ENCODE measurements around the gene BMPR1A.

BMPR1A gene

GRCh38 chr10:86718556-86718955, 37.9 kb upstream of the BMPR1A start:
- H3K14ac ChIP-seq (ENCODE audit: low read length) = no peak overlapping the region
- no CpG with 5 or more reads among the region's 8 CpGs for WGBS (ENCODE audit: extremely low coverage, insufficient coverage, insufficient read length)

GRCh38 chr10:86721232-86721631, 35.2 kb upstream of the BMPR1A start:
- Histone ChIP-seq H3K18ac (ENCODE audit: low read length) (no peak overlapping the region), H4K12ac (ENCODE audit: low read depth, low read length) (no peak overlapping the region), H3K23ac (ENCODE audit: low read length) (no peak overlapping the region), H3K36me3 (ENCODE audit: control insufficient read depth in 1 of 2, insufficient read depth in 2 of 2, low read length in 2 of 2) (no peaks in the 10 kb centered on the region), H3K4ac (ENCODE audit: low read depth, low read length) (no peak overlapping the region), H2AFZ (ENCODE audit: insufficient read depth, low read length, poor library complexity) (no peak overlapping the region), H3K4me1 (ENCODE audit: control insufficient read depth in 1 of 2, insufficient read depth in 2 of 2, low read length in 2 of 2) (no peaks in the 10 kb centered on the region), H2BK5ac (ENCODE audit: low read depth, low read length, poor library complexity) (no peak overlapping the region), H3K9me3 (ENCODE audit: insufficient read depth, low read depth, low read length) (peaks cover 2% of the 10 kb centered on the region), H2BK120ac (ENCODE audit: insufficient read depth, low read length, poor library complexity) (no peak overlapping the region), H4K8ac (ENCODE audit: low read depth, low read length) (no peak overlapping the region), H2BK12ac (ENCODE audit: low read length) (no peak overlapping the region), H3K9ac (ENCODE audit: low read length) (no peak overlapping the region), H3K79me2 (ENCODE audit: control insufficient read depth, insufficient read depth, low read length, poor library complexity) (no peaks in the 10 kb centered on the region), H3K27me3 (ENCODE audit: insufficient read depth, low read length) (no peaks in the 10 kb centered on the region), H3K4me3 (ENCODE audit: low read depth, low read length) (no peak overlapping the region), H3K4me2 (ENCODE audit: low read length) (no peak overlapping the region), H3K79me1 (ENCODE audit: low read length) (no peaks in the 10 kb centered on the region), H3K14ac (ENCODE audit: low read length) (no peak overlapping the region), H3K27ac (ENCODE audit: low read depth, low read length) (no peak overlapping the region), H4K91ac (ENCODE audit: low read depth, low read length) (no peak overlapping the region), H2AK5ac (ENCODE audit: low read length) (no peak overlapping the region)
- DNase-seq = no peak
- WGBS (ENCODE audit: extremely low coverage, insufficient coverage, insufficient read length) = no CpG with 5 or more reads among the region's 5 CpGs

More at GRCh38 chr10:86718556-86718955, 37.9 kb upstream of the BMPR1A start:
- Histone ChIP-seq H3K79me2 (ENCODE audit: control insufficient read depth, insufficient read depth, low read length, poor library complexity) (no peaks in the 10 kb centered on the region), H4K91ac (ENCODE audit: low read depth, low read length) (no peak overlapping the region), H3K9me3 (ENCODE audit: insufficient read depth, low read depth, low read length) (no peaks in the 10 kb centered on the region), H3K4ac (ENCODE audit: low read depth, low read length) (no peak overlapping the region), H3K27me3 (ENCODE audit: insufficient read depth, low read length) (no peaks in the 10 kb centered on the region), H2BK5ac (ENCODE audit: low read depth, low read length, poor library complexity) (no peak overlapping the region), H3K9ac (ENCODE audit: low read length) (no peak overlapping the region), H3K18ac (ENCODE audit: low read length) (no peak overlapping the region), H3K36me3 (ENCODE audit: control insufficient read depth in 1 of 2, insufficient read depth in 2 of 2, low read length in 2 of 2) (no peaks in the 10 kb centered on the region), H2AFZ (ENCODE audit: insufficient read depth, low read length, poor library complexity) (no peak overlapping the region), H4K8ac (ENCODE audit: low read depth, low read length) (no peak overlapping the region), H2AK5ac (ENCODE audit: low read length) (no peak overlapping the region), H3K79me1 (ENCODE audit: low read length) (no peaks in the 10 kb centered on the region), H2BK12ac (ENCODE audit: low read length) (no peak overlapping the region), H3K4me2 (ENCODE audit: low read length) (no peak overlapping the region), H2BK120ac (ENCODE audit: insufficient read depth, low read length, poor library complexity) (no peak overlapping the region), H3K27ac (ENCODE audit: low read depth, low read length) (no peak overlapping the region), H3K4me1 (ENCODE audit: control insufficient read depth in 1 of 2, insufficient read depth in 2 of 2, low read length in 2 of 2) (peaks cover 0 to 5% of the 10 kb centered on the region in 2 experiments), H3K4me3 (ENCODE audit: low read depth, low read length) (no peak overlapping the region), H4K12ac (ENCODE audit: low read depth, low read length) (no peak overlapping the region), H3K23ac (ENCODE audit: low read length) (no peak overlapping the region)
- no peak for DNase-seq

GRCh38 chr10:86723009-86723408, 33.4 kb upstream of the BMPR1A start:
- Histone ChIP-seq H2BK5ac (ENCODE audit: low read depth, low read length, poor library complexity) (no peak overlapping the region), H2AFZ (ENCODE audit: insufficient read depth, low read length, poor library complexity) (no peak overlapping the region), H3K4ac (ENCODE audit: low read depth, low read length) (no peak overlapping the region), H3K4me3 (ENCODE audit: low read depth, low read length) (no peak overlapping the region), H3K79me2 (ENCODE audit: control insufficient read depth, insufficient read depth, low read length, poor library complexity) (peaks cover under 1% of the 10 kb centered on the region), H4K91ac (ENCODE audit: low read depth, low read length) (no peak overlapping the region), H3K4me2 (ENCODE audit: low read length) (no peak overlapping the region), H3K27ac (ENCODE audit: low read depth, low read length) (no peak overlapping the region), H3K36me3 (ENCODE audit: control insufficient read depth in 1 of 2, insufficient read depth in 2 of 2, low read length in 2 of 2) (no peaks in the 10 kb centered on the region), H2BK12ac (ENCODE audit: low read length) (no peak overlapping the region), H4K8ac (ENCODE audit: low read depth, low read length) (no peak overlapping the region), H3K9me3 (ENCODE audit: insufficient read depth, low read depth, low read length) (peaks cover 2% of the 10 kb centered on the region), H3K14ac (ENCODE audit: low read length) (no peak overlapping the region), H4K12ac (ENCODE audit: low read depth, low read length) (no peak overlapping the region), H3K18ac (ENCODE audit: low read length) (no peak overlapping the region), H3K79me1 (ENCODE audit: low read length) (no peaks in the 10 kb centered on the region), H3K9ac (ENCODE audit: low read length) (no peak overlapping the region), H3K27me3 (ENCODE audit: insufficient read depth, low read length) (no peaks in the 10 kb centered on the region), H3K23ac (ENCODE audit: low read length) (no peak overlapping the region), H2AK5ac (ENCODE audit: low read length) (no peak overlapping the region), H2BK120ac (ENCODE audit: insufficient read depth, low read length, poor library complexity) (no peak overlapping the region), H3K4me1 (ENCODE audit: control insufficient read depth in 1 of 2, insufficient read depth in 2 of 2, low read length in 2 of 2) (peaks cover 1 to 2% of the 10 kb centered on the region in 2 experiments)
- no peak for DNase-seq
- WGBS (ENCODE audit: extremely low coverage, insufficient coverage, insufficient read length) = no CpG with 5 or more reads among the region's 2 CpGs

- Histone ChIP-seq H4K12ac (ENCODE audit: low read depth, low read length) (no peak overlapping the region), H2BK120ac (ENCODE audit: insufficient read depth, low read length, poor library complexity) (no peak overlapping the region), H3K36me3 (ENCODE audit: control insufficient read depth in 1 of 2, insufficient read depth in 2 of 2, low read length in 2 of 2) (no peaks in the 10 kb centered on the region), H3K4me3 (ENCODE audit: low read depth, low read length) (no peak overlapping the region), H2BK5ac (ENCODE audit: low read depth, low read length, poor library complexity) (no peak overlapping the region), H3K4me2 (ENCODE audit: low read length) (no peak overlapping the region), H3K79me2 (ENCODE audit: control insufficient read depth, insufficient read depth, low read length, poor library complexity) (peaks cover 2% of the 10 kb centered on the region), H3K9ac (ENCODE audit: low read length) (no peak overlapping the region), H4K91ac (ENCODE audit: low read depth, low read length) (no peak overlapping the region), H2AK5ac (ENCODE audit: low read length) (no peak overlapping the region), H3K4ac (ENCODE audit: low read depth, low read length) (no peak overlapping the region), H3K14ac (ENCODE audit: low read length) (no peak overlapping the region), H3K9me3 (ENCODE audit: insufficient read depth, low read depth, low read length) (peaks cover 2% of the 10 kb centered on the region), H4K8ac (ENCODE audit: low read depth, low read length) (no peak overlapping the region), H3K18ac (ENCODE audit: low read length) (no peak overlapping the region), H3K27ac (ENCODE audit: low read depth, low read length) (no peak overlapping the region), H3K79me1 (ENCODE audit: low read length) (no peaks in the 10 kb centered on the region), H2AFZ (ENCODE audit: insufficient read depth, low read length, poor library complexity) (no peak overlapping the region), H2BK12ac (ENCODE audit: low read length) (no peak overlapping the region), H3K23ac (ENCODE audit: low read length) (no peak overlapping the region), H3K27me3 (ENCODE audit: insufficient read depth, low read length) (no peaks in the 10 kb centered on the region), H3K4me1 (ENCODE audit: control insufficient read depth in 1 of 2, insufficient read depth in 2 of 2, low read length in 2 of 2) (peaks cover 4 to 6% of the 10 kb centered on the region in 2 experiments)
- WGBS (ENCODE audit: extremely low coverage, insufficient coverage, insufficient read length) = no CpG with 5 or more reads among the region's 6 CpGs
- no peak for DNase-seq
These were observed 32.0 kb upstream of the BMPR1A start for GRCh38 chr10:86724445-86724844.

Data from trophoblast cell (in vitro differentiated cells and primary cell).